GM18499 (cell line): ENCODE results near the gene ZNF280B.
"Not testable (repeated sequence)": the region's sequence is repeated elsewhere in the genome, so short reads cannot be mapped to it uniquely, and the experiment has no call there.

Source experiments
- ATAC-seq: cut with Tn5 transposase; IDR thresholded peaks from one replicate; pipeline ENCODE4 v1.9.1; 2021; ENCODE audit warnings: moderate number of reproducible peaks; ENCODE audit not compliant: insufficient read depth, unreplicated experiment

The ZNF280B gene

GRCh38 chr22:22467112-22467511 is 41.4 kb downstream of the ZNF280B start:
- ATAC-seq = no peak

- ATAC-seq = no peak
These were observed 42.8 kb downstream of the ZNF280B start for GRCh38 chr22:22465782-22466181.

GRCh38 chr22:22465094-22465602 is 43.4 kb downstream of the ZNF280B start:
- no peak for ATAC-seq

- ATAC-seq = no peak
These were observed 43.9 kb downstream of the ZNF280B start for GRCh38 chr22:22464541-22465054.

- ATAC-seq = no peak
These were observed 44.5 kb downstream of the ZNF280B start for GRCh38 chr22:22463855-22464540.

- no peak for ATAC-seq
These were observed 45.6 kb downstream of the ZNF280B start for GRCh38 chr22:22462813-22463567.

GRCh38 chr22:22461583-22461982 is 47.0 kb downstream of the ZNF280B start:
- no peak for ATAC-seq

GRCh38 chr22:22461111-22461510 is 47.4 kb downstream of the ZNF280B start:
- ATAC-seq = no peak

- no peak for ATAC-seq
These were observed 47.9 kb downstream of the ZNF280B start for GRCh38 chr22:22460635-22461034.

- ATAC-seq = no peak
These were observed 48.5 kb downstream of the ZNF280B start for GRCh38 chr22:22460060-22460459.

- no peak for ATAC-seq
These were observed 49.5 kb downstream of the ZNF280B start for GRCh38 chr22:22458896-22459588.

GRCh38 chr22:22458387-22458786 is 50.2 kb downstream of the ZNF280B start:
- no peak for ATAC-seq

- ATAC-seq = no peak
These were observed 53.5 kb downstream of the ZNF280B start for GRCh38 chr22:22454997-22455396.

GRCh38 chr22:22452996-22453686 is 55.4 kb downstream of the ZNF280B start:
- ATAC-seq = no peak

GRCh38 chr22:22452211-22452610 is 56.3 kb downstream of the ZNF280B start:
- ATAC-seq = no peak

GRCh38 chr22:22450343-22450839 is 58.2 kb downstream of the ZNF280B start:
- peak; percentile 81 for ATAC-seq

GRCh38 chr22:22449819-22450218 is 58.7 kb downstream of the ZNF280B start:
- no peak for ATAC-seq

- no peak for ATAC-seq
These were observed 62.0 kb downstream of the ZNF280B start for GRCh38 chr22:22446517-22446916.

GRCh38 chr22:22444007-22444589 is 64.4 kb downstream of the ZNF280B start:
- ATAC-seq = not testable (repeated sequence)
